Measurements from ENCODE around the gene CEPT1. TPM values are rescaled to one million over a fixed set of nuclear protein-coding genes. Genes with fewer than 3 reads are reported as not detected.

CEPT1 gene
- total RNA-seq, 1 experiment from 2014 or later, result 33.0 TPM

GRCh38 chr1:111110197-111110899, 29.7 kb upstream of the CEPT1 start:
- peaks cover 18 to 23% of the 10 kb centered on the region in 2 experiments for H3K9me3 Mint-ChIP-seq
- no CpG with 5 or more reads among the region's 1 CpG for WGBS (ENCODE audit: extremely low coverage, insufficient read length, low lambda C conversion rate)

More at GRCh38 chr1:111110197-111110899, 29.7 kb upstream of the CEPT1 start:
- Histone ChIP-seq H3K27me3 (ENCODE audit: insufficient read depth, low read length) (no peaks in the 10 kb centered on the region), H2BK12ac (ENCODE audit: insufficient read length, low read depth, low read length) (no peak overlapping the region), H2BK15ac (ENCODE audit: low read depth, low read length) (no peak overlapping the region; the same call in 1 of the 2 replicates), H3K18ac (ENCODE audit: insufficient read length, low read depth, low read length) (no peak overlapping the region), H3K27ac (ENCODE audit: insufficient read length, low read depth, low read length) (no peak overlapping the region), H2BK5ac (ENCODE audit: insufficient read length, low read length) (no peak overlapping the region), H3K79me2 (ENCODE audit: insufficient read depth, low read length) (no peaks in the 10 kb centered on the region), H3K9ac (ENCODE audit: extremely low read depth, insufficient read length, low read length) (no peak overlapping the region), H2BK120ac (ENCODE audit: low read depth, low read length, poor library complexity, severe bottlenecking) (no peak overlapping the region), H3K23ac (ENCODE audit: insufficient read length, low read depth, low read length) (no peak overlapping the region), H3K4ac (ENCODE audit: low read depth, low read length) (no peak overlapping the region), H2AK5ac (ENCODE audit: insufficient read length, low read length) (no peak overlapping the region), H4K20me1 (ENCODE audit: control insufficient read depth, insufficient read depth, insufficient read length) (no peaks in the 10 kb centered on the region), H3K23me2 (ENCODE audit: insufficient read length, low read depth, low read length, poor library complexity, severe bottlenecking) (no peaks in the 10 kb centered on the region), H4K5ac (ENCODE audit: insufficient read length, low read depth, low read length) (no peak overlapping the region), H2AFZ (ENCODE audit: low read length) (no peak overlapping the region), H3K9me3 (ENCODE audit: control insufficient read depth, low read depth, low read length) (no peaks in the 10 kb centered on the region), H2BK20ac (ENCODE audit: low read depth, low read length, poor library complexity, severe bottlenecking) (no peak overlapping the region), H3K79me1 (ENCODE audit: insufficient read depth, low read depth, low read length, poor library complexity, severe bottlenecking) (no peaks in the 10 kb centered on the region), H3K14ac (ENCODE audit: insufficient read depth, low read length) (no peak overlapping the region), H3K56ac (ENCODE audit: insufficient read length, low read depth, low read length) (no peak overlapping the region), H3K4me2 (ENCODE audit: insufficient read depth, insufficient read length, low read length) (no peak overlapping the region), H3K4me1 (ENCODE audit: insufficient read depth, low read length) (no peaks in the 10 kb centered on the region), H3T11ph (ENCODE audit: low read length) (no peak overlapping the region), H4K91ac (ENCODE audit: insufficient read length, low read depth, low read length) (no peak overlapping the region), H4K8ac (replicated peaks; ENCODE audit: insufficient read length, low read depth, low read length) (no peak overlapping the region)
- no peak for DNase-seq
- Mint-ChIP-seq H3K4me1 (no peaks in the 10 kb centered on the region), H3K27me3 (ENCODE audit: low read depth) (no peaks in the 10 kb centered on the region), H3K36me3 (ENCODE audit: insufficient read depth in 1 of 3, low read depth in 3 of 3) (peaks cover 3 to 7% (median 4%) of the 10 kb centered on the region in 3 experiments; a peak in 5 of 7 replicates), H3K4me3 (no peak overlapping the region), H3K27ac (no peak overlapping the region)
- TF ChIP-seq CTCF (conservative IDR thresholded peaks at IDR 0.05), result no peak

All from H9 (cell line).